NCI-H2171 (cell line): Measurements from ENCODE around the gene MAPT.
"Not testable (repeated sequence)": the region's sequence is repeated elsewhere in the genome, so short reads cannot be mapped to it uniquely, and the experiment has no call there.

Source experiments
- DNase-seq: peaks from one replicate; lab custom pipeline; 2025; lab: John Stamatoyannopoulos, UW

MAPT gene

GRCh38 chr17:45953561-45953960 lies 59.2 kb downstream of the MAPT start:
- no peak for DNase-seq

GRCh38 chr17:45954914-45955313 lies 60.6 kb downstream of the MAPT start:
- DNase-seq, result no peak

GRCh38 chr17:45955326-45955725 lies 61.0 kb downstream of the MAPT start:
- DNase-seq, result no peak

- no peak for DNase-seq
These were observed 61.7 kb downstream of the MAPT start for GRCh38 chr17:45956090-45956489.

- DNase-seq, result not testable (repeated sequence)
These were observed 62.4 kb downstream of the MAPT start for GRCh38 chr17:45956746-45957145.

- DNase-seq, result no peak
These were observed 64.0 kb downstream of the MAPT start for GRCh38 chr17:45958307-45958706.

GRCh38 chr17:45958994-45959665 lies 64.8 kb downstream of the MAPT start:
- DNase-seq, result no peak

GRCh38 chr17:45960311-45960710 lies 66.0 kb downstream of the MAPT start:
- no peak for DNase-seq

GRCh38 chr17:45961206-45961605 lies 66.9 kb downstream of the MAPT start:
- no peak for DNase-seq

GRCh38 chr17:45962221-45962972 lies 68.0 kb downstream of the MAPT start:
- DNase-seq, result no peak

GRCh38 chr17:45963283-45963682 lies 68.9 kb downstream of the MAPT start:
- DNase-seq, result no peak

- DNase-seq, result peak; percentile 48
These were observed 69.5 kb downstream of the MAPT start for GRCh38 chr17:45963889-45964288.

GRCh38 chr17:45964634-45965033 lies 70.3 kb downstream of the MAPT start:
- no peak for DNase-seq

- no peak for DNase-seq
These were observed 71.5 kb downstream of the MAPT start for GRCh38 chr17:45965812-45966211.

GRCh38 chr17:45966606-45967280 lies 72.4 kb downstream of the MAPT start:
- no peak for DNase-seq

- DNase-seq, result no peak
These were observed 73.0 kb downstream of the MAPT start for GRCh38 chr17:45967378-45967777.

- no peak for DNase-seq
These were observed 74.4 kb downstream of the MAPT start for GRCh38 chr17:45968732-45969131.

- DNase-seq, result no peak
These were observed 75.4 kb downstream of the MAPT start for GRCh38 chr17:45969726-45970125.

GRCh38 chr17:45970659-45971058 lies 76.3 kb downstream of the MAPT start:
- DNase-seq, result no peak

GRCh38 chr17:45971698-45972141 lies 77.4 kb downstream of the MAPT start:
- no peak for DNase-seq

GRCh38 chr17:45972531-45972930 lies 78.2 kb downstream of the MAPT start:
- DNase-seq, result no peak

- DNase-seq, result no peak
These were observed 78.9 kb downstream of the MAPT start for GRCh38 chr17:45973099-45973780.
